ENCODE results near the gene KAT2B. TPM values are rescaled to one million over a fixed set of nuclear protein-coding genes. Genes with fewer than 3 reads are reported as not detected.
A peak's percentile ranks its signal among the peaks of the same experiment; 100 is the strongest.

Gene KAT2B
- total RNA-seq, 2 donors from 2014 or later = 14.5 to 25.2 TPM

GRCh38 chr3:20096135-20096685 is 56.0 kb downstream of the KAT2B start:
- ATAC-seq = peak; percentile 33

GRCh38 chr3:20097015-20097414 is 56.8 kb downstream of the KAT2B start:
- ATAC-seq = peak; percentile 64

More at GRCh38 chr3:20096135-20096685, 56.0 kb downstream of the KAT2B start:
- H3K4me1 ChIP-seq = peaks cover 18% of the 10 kb centered on the region
- no peak overlapping the region for H3K4me3 ChIP-seq
- no peaks in the 10 kb centered on the region for H3K36me3 ChIP-seq (replicated peaks in 1 of 2; ENCODE audit: insufficient read depth in 1 of 2, low read depth in 2 of 2)
- WGBS, 2 donors = 49 to 62% methylated on average over 3 of the region's 3 CpGs
- peak overlapping the region in 2 of 4 donors; percentile 29 to 30 for H3K27ac ChIP-seq
- no peak for TF ChIP-seq CTCF (IDR thresholded peaks at IDR 0.05)
- no peak for TF ChIP-seq POLR2A (IDR thresholded peaks at IDR 0.05)
- no peaks in the 10 kb centered on the region for H3K27me3 ChIP-seq
- intact Hi-C loops (cut with DNase I) = no loop called here
- no peak for DNase-seq
- H3K9me3 ChIP-seq = no peaks in the 10 kb centered on the region

GRCh38 chr3:20099060-20099459 is 58.8 kb downstream of the KAT2B start:
- H3K4me3 ChIP-seq = no peak overlapping the region
- intact Hi-C loops (cut with DNase I) = no loop called here
- no peaks in the 10 kb centered on the region for H3K27me3 ChIP-seq
- no peaks in the 10 kb centered on the region for H3K36me3 ChIP-seq (replicated peaks in 1 of 2; ENCODE audit: insufficient read depth in 1 of 2, low read depth in 2 of 2)
- DNase-seq (no peak), ATAC-seq (no peak)
- peaks cover 18% of the 10 kb centered on the region for H3K4me1 ChIP-seq
- 79 to 82% methylated on average over 6 of the region's 6 CpGs for WGBS, 2 donors
- TF ChIP-seq POLR2A (IDR thresholded peaks at IDR 0.05) (no peak), CTCF (IDR thresholded peaks at IDR 0.05) (no peak)
- H3K27ac ChIP-seq = no peak overlapping the region
- no peaks in the 10 kb centered on the region for H3K9me3 ChIP-seq

More at GRCh38 chr3:20097015-20097414, 56.8 kb downstream of the KAT2B start:
- WGBS, 2 donors = 5 to 42% methylated on average over 1 of the region's 1 CpG
- Histone ChIP-seq H3K27me3 (no peaks in the 10 kb centered on the region), H3K9me3 (no peaks in the 10 kb centered on the region), H3K27ac (peak overlapping the region in 1 of 4 donors; percentile 29), H3K4me1 (peaks cover 18% of the 10 kb centered on the region), H3K36me3 (replicated peaks in 1 of 2; ENCODE audit: insufficient read depth in 1 of 2, low read depth in 2 of 2) (no peaks in the 10 kb centered on the region), H3K4me3 (no peak overlapping the region)
- intact Hi-C loops (cut with DNase I) = no loop called here
- no peak for TF ChIP-seq POLR2A (IDR thresholded peaks at IDR 0.05)
- TF ChIP-seq CTCF (IDR thresholded peaks at IDR 0.05) = no peak
- DNase-seq = peak; percentile 32 to 65 (median 64)

- no peak for ATAC-seq
- no peaks in the 10 kb centered on the region for H3K27me3 ChIP-seq
- WGBS, 2 donors = 84 to 88% methylated on average over 1 of the region's 1 CpG
- no peak for TF ChIP-seq POLR2A (IDR thresholded peaks at IDR 0.05)
- TF ChIP-seq CTCF (IDR thresholded peaks at IDR 0.05) = no peak
- H3K36me3 ChIP-seq (replicated peaks in 1 of 2; ENCODE audit: insufficient read depth in 1 of 2, low read depth in 2 of 2) = no peaks in the 10 kb centered on the region
- H3K4me1 ChIP-seq = peaks cover 18% of the 10 kb centered on the region
- no peaks in the 10 kb centered on the region for H3K9me3 ChIP-seq
- intact Hi-C loops (cut with DNase I) = no loop called here
- DNase-seq = no peak
- H3K27ac ChIP-seq = no peak overlapping the region
- no peak overlapping the region for H3K4me3 ChIP-seq
These were observed 59.9 kb downstream of the KAT2B start for GRCh38 chr3:20100151-20100550.

- Histone ChIP-seq H3K27ac (no peak overlapping the region), H3K36me3 (replicated peaks in 1 of 2; ENCODE audit: insufficient read depth in 1 of 2, low read depth in 2 of 2) (no peaks in the 10 kb centered on the region), H3K4me3 (no peak overlapping the region), H3K4me1 (peaks cover 17% of the 10 kb centered on the region), H3K9me3 (no peaks in the 10 kb centered on the region), H3K27me3 (no peaks in the 10 kb centered on the region)
- WGBS, 2 donors = 97 to 99% methylated on average over 5 of the region's 5 CpGs
- ATAC-seq (no peak), DNase-seq (no peak)
- intact Hi-C loops (cut with DNase I) = no loop called here
- TF ChIP-seq CTCF (IDR thresholded peaks at IDR 0.05) = no peak
- TF ChIP-seq POLR2A (IDR thresholded peaks at IDR 0.05) = no peak
These were observed 60.8 kb downstream of the KAT2B start for GRCh38 chr3:20101041-20101440.
